CD8-positive, alpha-beta memory T cell (primary cell): ENCODE measurements around the gene SMG5. TPM values are rescaled to one million over a fixed set of nuclear protein-coding genes. Genes with fewer than 3 reads are reported as not detected.

ENCODE experiments used
- CTCF ChIA-PET: fragments of 350-600 bp; sonication (Branson Sonifier 250); formaldehyde crosslinking; loops from one replicate; lab custom pipeline; 2021; ENCODE audit warnings: antibody characterized with exemption; lab: Charles Lee
- POLR2A ChIA-PET: fragments of 350-600 bp; sonication (Branson Sonifier 250); formaldehyde crosslinking; loops from one replicate; lab custom pipeline; 2021; ENCODE audit warnings: antibody characterized with exemption; lab: Charles Lee
- DNase-seq, 5 donors: peaks; one replicate each; pipeline versions ENCODE4 v3.0.0 to v3.0.0-alpha.2; 2020 to 2022; ENCODE audit warnings: mixed read lengths in 1 of 5
- H3K27ac ChIP-seq: one replicate; pipeline ENCODE4 v1.7.0; 2013; ENCODE audit warnings: low read depth, mild to moderate bottlenecking, low read length, moderate library complexity
- H3K27me3 ChIP-seq: 2 replicates; pipeline ENCODE4 v1.7.0; 2013; ENCODE audit warnings: low read length, mild to moderate bottlenecking; ENCODE audit not compliant: insufficient read depth, poor library complexity, severe bottlenecking
- H3K36me3 ChIP-seq: 2 replicates; pipeline ENCODE4 v1.7.0; 2013; ENCODE audit warnings: mild to moderate bottlenecking, low read length, moderate library complexity; ENCODE audit not compliant: insufficient read depth
- H3K4me1 ChIP-seq: 2 replicates; pipeline ENCODE4 v1.7.0; 2013; ENCODE audit warnings: mild to moderate bottlenecking, low read length, moderate library complexity; ENCODE audit not compliant: insufficient read depth
- H3K4me3 ChIP-seq: 2 replicates; pipeline ENCODE4 v1.7.0; 2013; ENCODE audit warnings: mild to moderate bottlenecking, low read length
- H3K9me3 ChIP-seq: 2 replicates; pipeline ENCODE4 v1.7.0; 2013; ENCODE audit warnings: mild to moderate bottlenecking, low read length
- H3K27ac Mint-ChIP-seq, 8 donors: one replicate each; pipeline ENCODE4 v1.8.0; 2020 to 2021; ENCODE audit warnings: mixed read lengths in 8 of 8, mild to moderate bottlenecking in 6 of 8, inconsistent platforms in 3 of 8, moderate library complexity in 3 of 8
- H3K27me3 Mint-ChIP-seq, 2 donors: one replicate each; pipeline ENCODE4 v1.8.0; 2020 to 2021; ENCODE audit warnings: mixed read lengths in 2 of 2, mild to moderate bottlenecking in 1 of 2, moderate library complexity in 1 of 2
- H3K36me3 Mint-ChIP-seq, 3 donors: one replicate each; pipeline ENCODE4 v1.8.0; 2020 to 2021; ENCODE audit warnings: mixed read lengths in 3 of 3, inconsistent platforms in 1 of 3, mild to moderate bottlenecking in 1 of 3
- H3K4me1 Mint-ChIP-seq, 3 donors: one replicate each; pipeline ENCODE4 v1.8.0; 2020 to 2021; ENCODE audit warnings: mixed read lengths in 3 of 3, inconsistent platforms in 1 of 3, mild to moderate bottlenecking in 1 of 3
- H3K4me3 Mint-ChIP-seq, 7 donors: one replicate each; pipeline ENCODE4 v1.8.0; 2020 to 2021; ENCODE audit warnings: mixed read lengths in 7 of 7, mild to moderate bottlenecking in 6 of 7, moderate library complexity in 4 of 7, inconsistent platforms in 2 of 7
- H3K9me3 Mint-ChIP-seq, 5 donors: one replicate each; pipeline ENCODE4 v1.8.0; 2020 to 2022; ENCODE audit warnings: mixed read lengths in 5 of 5, mild to moderate bottlenecking in 3 of 5, moderate library complexity in 2 of 5, inconsistent platforms in 1 of 5
- polyA plus RNA-seq: library from polyadenylated mRNA; unstranded; fragments of 300-500 nt; fragmentation: Illumina TruSeq; gene quantifications from one replicate; pipeline ENCODE4 v1.2.3, GENCODE V29; 2021
- total RNA-seq, 2 experiments: library from RNA; stranded (reverse); gene quantifications; one replicate each; pipeline ENCODE4 v1.2.3, GENCODE V29; 2021

SMG5 gene
- total and polyA plus RNA-seq, 3 experiments from 2014 or later: 27.3 to 117 (median 110) TPM

- Histone ChIP-seq H3K27me3 (no peaks in the 10 kb centered on the region), H3K4me3 (peak overlapping the region; percentile 92), H3K27ac (peak overlapping the region; percentile 74), H3K36me3 (peaks cover 25% of the 10 kb centered on the region), H3K4me1 (peaks cover 29% of the 10 kb centered on the region), H3K9me3 (no peaks in the 10 kb centered on the region)
- peak in 4 of 5 donors; percentile 4 to 57 (median 15) for DNase-seq
- H3K9me3 Mint-ChIP-seq: no peaks in the 10 kb centered on the region
- ChIA-PET CTCF (interaction anchor here (1.1 to 3.6 kb wide), 3 partner anchors 8 to 165 kb away, joined by 3 to 11 read pairs (median 3); no protein-coding TSS in a partner anchor), POLR2A (interaction anchor here (1.0 kb wide), 1 partner anchor 57 kb away, joined by 3 read pairs; the partner anchor contains the start of genes CCT3 and TSACC)
- peak overlapping the region; percentile 91 to 97 (median 95) for H3K4me3 Mint-ChIP-seq
- peaks cover 0 to 48% (median 2%) of the 10 kb centered on the region in 3 donors for H3K36me3 Mint-ChIP-seq
- H3K27ac Mint-ChIP-seq: peak overlapping the region; percentile 89 to 97 (median 94)
- H3K4me1 Mint-ChIP-seq: peaks cover 42 to 52% (median 45%) of the 10 kb centered on the region in 3 donors
- H3K27me3 Mint-ChIP-seq: no peaks in the 10 kb centered on the region
These were observed 1.3 kb downstream of the SMG5 start for GRCh38 chr1:156281281-156281680.

GRCh38 chr1:156279837-156280236, 2.8 kb downstream of the SMG5 start:
- Mint-ChIP-seq H3K36me3 (peaks cover 0 to 57% (median 3%) of the 10 kb centered on the region in 3 donors), H3K27me3 (no peaks in the 10 kb centered on the region), H3K4me3 (peak overlapping the region in 5 of 7 donors; percentile 10 to 95 (median 50)), H3K9me3 (no peaks in the 10 kb centered on the region), H3K27ac (peak overlapping the region in 5 of 8 donors; percentile 3 to 58 (median 48)), H3K4me1 (peaks cover 42 to 52% (median 45%) of the 10 kb centered on the region in 3 donors)
- ChIA-PET CTCF (interaction anchor here (3.6 kb wide), 1 partner anchor 7 kb away, joined by 11 read pairs; no protein-coding TSS in a partner anchor), POLR2A (no interaction called here)
- H3K4me3 ChIP-seq: no peak overlapping the region
- no peaks in the 10 kb centered on the region for H3K27me3 ChIP-seq
- no peak for DNase-seq
- H3K36me3 ChIP-seq: peaks cover 35% of the 10 kb centered on the region
- H3K9me3 ChIP-seq: no peaks in the 10 kb centered on the region
- H3K4me1 ChIP-seq: peaks cover 29% of the 10 kb centered on the region
- H3K27ac ChIP-seq: no peak overlapping the region

- DNase-seq: no peak
- Histone ChIP-seq H3K9me3 (no peaks in the 10 kb centered on the region), H3K4me1 (peaks cover 13% of the 10 kb centered on the region), H3K4me3 (no peak overlapping the region), H3K27ac (no peak overlapping the region), H3K36me3 (peaks cover 61% of the 10 kb centered on the region), H3K27me3 (no peaks in the 10 kb centered on the region)
- H3K9me3 Mint-ChIP-seq: no peaks in the 10 kb centered on the region
- H3K4me1 Mint-ChIP-seq: peaks cover 21 to 27% (median 27%) of the 10 kb centered on the region in 3 donors
- H3K27ac Mint-ChIP-seq: peak overlapping the region in 1 of 8 donors; percentile 63
- no peaks in the 10 kb centered on the region for H3K27me3 Mint-ChIP-seq
- peaks cover 10 to 75% (median 16%) of the 10 kb centered on the region in 3 donors for H3K36me3 Mint-ChIP-seq
- ChIA-PET CTCF (no interaction called here), POLR2A (no interaction called here)
- no peak overlapping the region for H3K4me3 Mint-ChIP-seq
These were observed 5.7 kb downstream of the SMG5 start for GRCh38 chr1:156276966-156277381.

GRCh38 chr1:156276532-156276931, 6.1 kb downstream of the SMG5 start:
- Histone ChIP-seq H3K4me1 (peaks cover 9% of the 10 kb centered on the region), H3K27ac (no peak overlapping the region), H3K9me3 (no peaks in the 10 kb centered on the region), H3K36me3 (peaks cover 65% of the 10 kb centered on the region), H3K4me3 (no peak overlapping the region), H3K27me3 (no peaks in the 10 kb centered on the region)
- ChIA-PET POLR2A (no interaction called here), CTCF (no interaction called here)
- Mint-ChIP-seq H3K27ac (peak overlapping the region in 1 of 8 donors; percentile 63), H3K4me1 (peaks cover 18 to 23% (median 22%) of the 10 kb centered on the region in 3 donors), H3K9me3 (no peaks in the 10 kb centered on the region), H3K4me3 (no peak overlapping the region), H3K36me3 (peaks cover 10 to 79% (median 18%) of the 10 kb centered on the region in 3 donors), H3K27me3 (no peaks in the 10 kb centered on the region)
- DNase-seq: no peak

- H3K9me3 ChIP-seq: no peaks in the 10 kb centered on the region
- H3K9me3 Mint-ChIP-seq: no peaks in the 10 kb centered on the region
- CTCF ChIA-PET: no interaction called here
- peaks cover 65% of the 10 kb centered on the region for H3K36me3 ChIP-seq
- peak overlapping the region in 1 of 8 donors; percentile 8 for H3K27ac Mint-ChIP-seq
- no peaks in the 10 kb centered on the region for H3K4me1 Mint-ChIP-seq
- no peaks in the 10 kb centered on the region for H3K27me3 ChIP-seq
- H3K4me3 Mint-ChIP-seq: no peak overlapping the region
- no peaks in the 10 kb centered on the region for H3K27me3 Mint-ChIP-seq
- no peak overlapping the region for H3K4me3 ChIP-seq
- H3K27ac ChIP-seq: no peak overlapping the region
- H3K4me1 ChIP-seq: no peaks in the 10 kb centered on the region
- DNase-seq: no peak
- POLR2A ChIA-PET: interaction anchor here (0.8 kb wide), 1 partner anchor 12 kb away, joined by 5 read pairs; the partner anchor contains the start of gene SMG5
- peaks cover 10 to 89% (median 38%) of the 10 kb centered on the region in 3 donors for H3K36me3 Mint-ChIP-seq
These were observed 12.3 kb downstream of the SMG5 start for GRCh38 chr1:156270314-156270713.

- Histone ChIP-seq H3K4me1 (no peaks in the 10 kb centered on the region), H3K9me3 (no peaks in the 10 kb centered on the region), H3K36me3 (peaks cover 50% of the 10 kb centered on the region), H3K27ac (no peak overlapping the region), H3K4me3 (no peak overlapping the region), H3K27me3 (no peaks in the 10 kb centered on the region)
- no peaks in the 10 kb centered on the region for H3K9me3 Mint-ChIP-seq
- ChIA-PET CTCF (no interaction called here), POLR2A (interaction anchor here (0.9 kb wide), 1 partner anchor 9 kb away, joined by 4 read pairs; no protein-coding TSS in a partner anchor)
- no peak overlapping the region for H3K4me3 Mint-ChIP-seq
- no peaks in the 10 kb centered on the region for H3K4me1 Mint-ChIP-seq
- H3K27me3 Mint-ChIP-seq: no peaks in the 10 kb centered on the region
- H3K27ac Mint-ChIP-seq: peak overlapping the region in 1 of 8 donors; percentile 23
- H3K36me3 Mint-ChIP-seq: peaks cover 14 to 87% (median 35%) of the 10 kb centered on the region in 3 donors
- DNase-seq: no peak
These were observed 14.3 kb downstream of the SMG5 start for GRCh38 chr1:156268336-156268735.

GRCh38 chr1:156266051-156266450, 16.6 kb downstream of the SMG5 start:
- ChIA-PET POLR2A (no interaction called here), CTCF (no interaction called here)
- no peaks in the 10 kb centered on the region for H3K9me3 ChIP-seq
- Mint-ChIP-seq H3K9me3 (no peaks in the 10 kb centered on the region), H3K4me3 (no peak overlapping the region), H3K27ac (no peak overlapping the region), H3K36me3 (peaks cover 12 to 80% (median 31%) of the 10 kb centered on the region in 3 donors), H3K27me3 (no peaks in the 10 kb centered on the region), H3K4me1 (no peaks in the 10 kb centered on the region)
- H3K27ac ChIP-seq: no peak overlapping the region
- no peaks in the 10 kb centered on the region for H3K4me1 ChIP-seq
- peaks cover 50% of the 10 kb centered on the region for H3K36me3 ChIP-seq
- DNase-seq: no peak
- H3K4me3 ChIP-seq: no peak overlapping the region
- no peaks in the 10 kb centered on the region for H3K27me3 ChIP-seq

- no peak overlapping the region for H3K4me3 ChIP-seq
- H3K36me3 ChIP-seq: peaks cover 69% of the 10 kb centered on the region
- no peak overlapping the region for H3K27ac ChIP-seq
- no peaks in the 10 kb centered on the region for H3K4me1 ChIP-seq
- H3K27me3 Mint-ChIP-seq: no peaks in the 10 kb centered on the region
- no peaks in the 10 kb centered on the region for H3K9me3 ChIP-seq
- DNase-seq: no peak
- no peaks in the 10 kb centered on the region for H3K27me3 ChIP-seq
- peak overlapping the region in 2 of 8 donors; percentile 12 to 24 for H3K27ac Mint-ChIP-seq
- H3K9me3 Mint-ChIP-seq: no peaks in the 10 kb centered on the region
- H3K36me3 Mint-ChIP-seq: peaks cover 18 to 88% (median 32%) of the 10 kb centered on the region in 3 donors
- POLR2A ChIA-PET: no interaction called here
- CTCF ChIA-PET: interaction anchor here (1.3 kb wide), 1 partner anchor 19 kb away, joined by 3 read pairs; the partner anchor contains the start of gene SMG5
- peaks cover 0 to 2% (median 0%) of the 10 kb centered on the region in 3 donors for H3K4me1 Mint-ChIP-seq
- no peak overlapping the region for H3K4me3 Mint-ChIP-seq
These were observed 19.4 kb downstream of the SMG5 start for GRCh38 chr1:156263288-156263655.
